ENCODE data around the gene ICOS.
A peak's percentile ranks its signal among the peaks of the same experiment; 100 is the strongest.

The ICOS gene

GRCh38 chr2:203936535-203936934 lies at the start of gene ICOS:
Gene ICOS (plus strand): TSS chr2:203936763. CDS start chr2:203936815, 52 bp downstream.
- peak; percentile 11 for FAIRE-seq
- no peak for TF ChIP-seq CTCF (IDR thresholded peaks at IDR 0.05; ENCODE audit: insufficient read depth, missing control alignments)
- DNase-seq (ENCODE audit: insufficient read length, low spot score), result no peak

- FAIRE-seq (no peak), DNase-seq (ENCODE audit: insufficient read length, low spot score) (no peak)
- no peak for TF ChIP-seq CTCF (IDR thresholded peaks at IDR 0.05; ENCODE audit: insufficient read depth, missing control alignments)
These were observed 48.9 kb upstream of the ICOS start for GRCh38 chr2:203887677-203888076.

GRCh38 chr2:203889542-203889941 lies 47.0 kb upstream of the ICOS start:
- FAIRE-seq (no peak), DNase-seq (ENCODE audit: insufficient read length, low spot score) (no peak)
- TF ChIP-seq CTCF (IDR thresholded peaks at IDR 0.05; ENCODE audit: insufficient read depth, missing control alignments), result no peak

- DNase-seq (ENCODE audit: insufficient read length, low spot score) (no peak), FAIRE-seq (no peak)
- TF ChIP-seq CTCF (IDR thresholded peaks at IDR 0.05; ENCODE audit: insufficient read depth, missing control alignments), result no peak
These were observed 46.6 kb upstream of the ICOS start for GRCh38 chr2:203889944-203890343.

GRCh38 chr2:203890733-203891132 lies 45.8 kb upstream of the ICOS start:
- no peak for TF ChIP-seq CTCF (IDR thresholded peaks at IDR 0.05; ENCODE audit: insufficient read depth, missing control alignments)
- DNase-seq (ENCODE audit: insufficient read length, low spot score) (no peak), FAIRE-seq (no peak)

- FAIRE-seq (no peak), DNase-seq (ENCODE audit: insufficient read length, low spot score) (no peak)
- TF ChIP-seq CTCF (IDR thresholded peaks at IDR 0.05; ENCODE audit: insufficient read depth, missing control alignments), result no peak
These were observed 45.1 kb upstream of the ICOS start for GRCh38 chr2:203891474-203891873.

- DNase-seq (ENCODE audit: insufficient read length, low spot score), result no peak
- FAIRE-seq, result no peak
- no peak for TF ChIP-seq CTCF (IDR thresholded peaks at IDR 0.05; ENCODE audit: insufficient read depth, missing control alignments)
These were observed 44.4 kb upstream of the ICOS start for GRCh38 chr2:203892207-203892606.
